CD4-positive, alpha-beta T cell (primary cell): Measurements from ENCODE around the gene RASL11A. TPM values are rescaled to one million over a fixed set of nuclear protein-coding genes. Genes with fewer than 3 reads are reported as not detected.
A peak's percentile ranks its signal among the peaks of the same experiment; 100 is the strongest.

Experiments
- ATAC-seq: fragments of 200-7000 bp; cut with Tn5 transposase; one replicate; pipeline ENCODE4 v1.10.0; 2022; ENCODE audit warnings: mild to moderate bottlenecking; ENCODE audit not compliant: poor library complexity
- CTCF ChIA-PET: fragments of 350-600 bp; sonication (Branson Sonifier 250); formaldehyde crosslinking; loops from one replicate; lab custom pipeline; 2021; ENCODE audit warnings: antibody characterized with exemption, inconsistent platforms; lab: Charles Lee
- POLR2A ChIA-PET: fragments of 350-600 bp; sonication (Branson Sonifier 250); formaldehyde crosslinking; loops from one replicate; lab custom pipeline; 2021; ENCODE audit warnings: antibody characterized with exemption, inconsistent platforms; lab: Charles Lee
- DNase-seq, 14 experiments: peaks; one replicate each; pipeline ENCODE4 v3.0.0-alpha.2; 2013 to 2020; ENCODE audit warnings: mixed read lengths in 2 of 14
- H3K27ac ChIP-seq, 2 donors: one replicate each; pipeline versions ENCODE4 v1.5.1 to v1.7.0; 2013; ENCODE audit warnings: low read length in 2 of 2, low read depth in 1 of 2, mild to moderate bottlenecking in 1 of 2
- H3K27me3 ChIP-seq, 2 experiments: 1 replicate in 1 of 2; 2 replicates in 1 of 2; pipeline versions ENCODE4 v1.6.1 to v1.7.0; 2013; ENCODE audit warnings: low read length in 2 of 2, control low read depth in 1 of 2, mild to moderate bottlenecking in 1 of 2, moderate library complexity in 1 of 2; ENCODE audit not compliant: insufficient read depth in 2 of 2, control insufficient read depth in 1 of 2
- H3K36me3 ChIP-seq: one replicate; pipeline ENCODE4 v1.6.1; 2013; ENCODE audit warnings: low read length, control low read depth; ENCODE audit not compliant: insufficient read depth
- H3K4me1 ChIP-seq: one replicate; pipeline ENCODE4 v1.6.1; 2013; ENCODE audit warnings: low read length, control low read depth; ENCODE audit not compliant: insufficient read depth
- H3K4me3 ChIP-seq: one replicate; pipeline ENCODE4 v1.5.1; 2013; ENCODE audit warnings: mild to moderate bottlenecking, low read length, moderate library complexity
- H3K9me3 ChIP-seq, 2 experiments: 1 replicate in 1 of 2; 2 replicates in 1 of 2; pipeline versions ENCODE4 v1.6.1 to v1.7.0; 2013; ENCODE audit warnings: low read length in 2 of 2, mild to moderate bottlenecking in 2 of 2, control low read depth in 1 of 2, moderate library complexity in 1 of 2; ENCODE audit not compliant: control insufficient read depth in 1 of 2, insufficient read depth in 1 of 2
- H3K27ac Mint-ChIP-seq: one replicate; pipeline ENCODE4 v1.8.0; 2020; ENCODE audit warnings: mixed read lengths
- H3K27me3 Mint-ChIP-seq: one replicate; pipeline ENCODE4 v1.8.0; 2021; ENCODE audit warnings: mixed read lengths
- H3K36me3 Mint-ChIP-seq: one replicate; pipeline ENCODE4 v1.8.0; 2021; ENCODE audit warnings: low read depth, mixed read lengths
- H3K4me1 Mint-ChIP-seq: one replicate; pipeline ENCODE4 v1.8.0; 2021; ENCODE audit warnings: low read depth, mixed read lengths
- H3K4me3 Mint-ChIP-seq: one replicate; pipeline ENCODE4 v1.8.0; 2020; ENCODE audit warnings: mild to moderate bottlenecking, mixed read lengths
- H3K9me3 Mint-ChIP-seq: one replicate; pipeline ENCODE4 v1.8.0; 2020; ENCODE audit warnings: mixed read lengths
- CTCF ChIP-seq: fragments of 200-600 bp; IDR thresholded peaks from one replicate; pipeline ENCODE4 v1.8.0; 2022; ENCODE audit warnings: antibody characterized with exemption, mild to moderate bottlenecking
- intact Hi-C, 2 experiments: fragments of 100-400 bp; cut with DNase I in 1 of 2; cut with micrococcal nuclease in 1 of 2; formaldehyde crosslinking; loops; one replicate each; pipeline versions ENCODE4 v1.15.1 to v1.9.0; 2023 to 2025; cut with DNase I, micrococcal nuclease
- total RNA-seq, 174 experiments: library from RNA in 2 of 174; stranded (reverse) in 2 of 174; gene quantifications; one replicate each; pipeline ENCODE4 v1.2.3 and lab custom pipeline; 2021 to 2026

RASL11A gene
- total RNA-seq, 2 experiments from 2014 or later = 2.9 to 4.7 TPM

GRCh38 chr13:27257233-27257568 lies 13.4 kb upstream of the RASL11A start:
- intact Hi-C loops = loop anchor here (10.0 kb wide), 5 partner anchors 168 to 1952 kb away; partner anchors contain the start of genes CDK8 (in 1 of the 2), GTF3A (in 1 of the 2), NUP58 (in 1 of the 2) and RNF6 (in 1 of the 2)
- Mint-ChIP-seq H3K27ac (no peak overlapping the region), H3K4me3 (peak overlapping the region; percentile 39), H3K36me3 (peaks cover 90% of the 10 kb centered on the region), H3K9me3 (no peaks in the 10 kb centered on the region), H3K4me1 (peaks cover 84% of the 10 kb centered on the region), H3K27me3 (no peaks in the 10 kb centered on the region)
- Histone ChIP-seq H3K4me1 (peaks cover 25% of the 10 kb centered on the region), H3K27ac (no peak overlapping the region), H3K36me3 (peaks cover 64% of the 10 kb centered on the region), H3K4me3 (no peak overlapping the region), H3K27me3 (no peaks in the 10 kb centered on the region), H3K9me3 (no peaks in the 10 kb centered on the region)
- ChIA-PET CTCF (no interaction called here), POLR2A (interaction anchor here (0.6 to 1.4 kb wide), 3 partner anchors 9 to 18 kb away, joined by 3 to 5 read pairs (median 4); partner anchors contain the start of gene RASL11A)
- TF ChIP-seq CTCF = no peak
- DNase-seq = no peak
- ATAC-seq = no peak

GRCh38 chr13:27257648-27258253 lies 12.9 kb upstream of the RASL11A start:
- H3K36me3 ChIP-seq = peaks cover 64% of the 10 kb centered on the region
- H3K4me1 Mint-ChIP-seq = peaks cover 83% of the 10 kb centered on the region
- H3K27ac ChIP-seq = no peak overlapping the region

More at GRCh38 chr13:27257648-27258253, 12.9 kb upstream of the RASL11A start:
- no peaks in the 10 kb centered on the region for H3K27me3 ChIP-seq
- Mint-ChIP-seq H3K27me3 (no peaks in the 10 kb centered on the region), H3K27ac (peak overlapping the region; percentile 74), H3K9me3 (no peaks in the 10 kb centered on the region), H3K4me3 (peak overlapping the region; percentile 39), H3K36me3 (peaks cover 84% of the 10 kb centered on the region)
- ChIA-PET POLR2A (interaction anchor here (1.4 kb wide), 1 partner anchor 13 kb away, joined by 3 read pairs; the partner anchor contains the start of gene RASL11A), CTCF (no interaction called here)
- no peaks in the 10 kb centered on the region for H3K9me3 ChIP-seq
- intact Hi-C loops = loop anchor here (10.0 kb wide), 5 partner anchors 167 to 1953 kb away; partner anchors contain the start of genes CDK8 (in 1 of the 2), GTF3A (in 1 of the 2), NUP58 (in 1 of the 2) and RNF6 (in 1 of the 2)
- peaks cover 24% of the 10 kb centered on the region for H3K4me1 ChIP-seq
- ATAC-seq (no peak), DNase-seq (no peak)
- TF ChIP-seq CTCF = no peak
- no peak overlapping the region for H3K4me3 ChIP-seq
